ENCODE results near the gene STK11IP. TPM values are rescaled to one million over a fixed set of nuclear protein-coding genes. Genes with fewer than 3 reads are reported as not detected.

STK11IP gene
- total RNA-seq, 2 experiments from 2014 or later: 26.4 to 27.5 TPM

DNA sequence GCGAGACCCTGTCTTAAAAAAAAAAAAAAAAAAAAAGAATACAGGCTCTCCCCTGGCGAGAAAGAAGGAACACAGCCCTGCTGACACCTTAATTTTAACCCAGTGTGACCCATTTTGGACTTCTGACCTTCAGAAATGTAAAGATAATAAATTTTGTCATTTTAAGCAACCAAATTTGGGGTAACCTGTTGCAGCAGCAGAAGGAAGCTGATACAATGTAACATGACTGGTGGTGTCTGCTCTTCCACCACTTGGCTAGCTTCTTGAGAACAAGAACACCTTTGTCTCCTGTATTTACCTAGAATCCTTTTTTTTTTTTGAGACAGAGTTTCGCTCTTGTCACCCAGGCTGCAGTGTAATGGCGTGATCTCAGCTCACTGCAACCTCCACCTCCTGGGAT lies 6.6 kb upstream of the STK11IP start:
- ATAC-seq: no peak

DNA sequence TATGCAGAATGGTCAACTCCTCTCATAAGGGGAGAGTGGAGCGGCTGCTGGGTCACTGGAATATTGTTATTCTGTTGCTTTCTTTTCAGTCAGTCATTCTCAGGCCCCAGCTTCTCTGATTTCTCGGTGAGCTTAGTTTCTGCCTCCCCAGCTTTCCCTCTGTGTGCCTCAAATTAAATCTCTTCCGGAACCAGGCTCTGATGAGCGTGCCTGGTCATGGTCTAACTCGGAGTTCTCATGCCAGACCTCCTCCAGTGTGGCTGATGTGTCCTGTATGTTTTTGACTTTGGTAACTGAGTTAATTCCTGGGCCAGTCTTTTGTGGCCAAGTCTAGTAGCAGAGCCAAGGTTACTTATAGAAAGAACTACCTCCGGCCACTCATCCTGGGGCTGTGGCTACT lies 4.9 kb upstream of the STK11IP start:
- Mint-ChIP-seq H3K36me3 (ENCODE audit: low read depth) (no peaks in the 10 kb centered on the region), H3K27me3 (no peaks in the 10 kb centered on the region), H3K27ac (no peak overlapping the region), H3K9me3 (no peaks in the 10 kb centered on the region), H3K4me1 (ENCODE audit: low read depth) (peaks cover 12% of the 10 kb centered on the region), H3K4me3 (no peak overlapping the region)
- no peak for ATAC-seq
- DNase-seq: no peak
- intact Hi-C loops (cut with micrococcal nuclease): no loop called here
- POLR2A ChIA-PET: no interaction called here
- CTCF ChIA-PET: interaction anchor here (1.1 to 2.0 kb wide), 3 partner anchors 33 to 50 kb away, joined by 3 to 8 read pairs (median 4); no protein-coding TSS in a partner anchor
- TF ChIP-seq, protein P1, sequence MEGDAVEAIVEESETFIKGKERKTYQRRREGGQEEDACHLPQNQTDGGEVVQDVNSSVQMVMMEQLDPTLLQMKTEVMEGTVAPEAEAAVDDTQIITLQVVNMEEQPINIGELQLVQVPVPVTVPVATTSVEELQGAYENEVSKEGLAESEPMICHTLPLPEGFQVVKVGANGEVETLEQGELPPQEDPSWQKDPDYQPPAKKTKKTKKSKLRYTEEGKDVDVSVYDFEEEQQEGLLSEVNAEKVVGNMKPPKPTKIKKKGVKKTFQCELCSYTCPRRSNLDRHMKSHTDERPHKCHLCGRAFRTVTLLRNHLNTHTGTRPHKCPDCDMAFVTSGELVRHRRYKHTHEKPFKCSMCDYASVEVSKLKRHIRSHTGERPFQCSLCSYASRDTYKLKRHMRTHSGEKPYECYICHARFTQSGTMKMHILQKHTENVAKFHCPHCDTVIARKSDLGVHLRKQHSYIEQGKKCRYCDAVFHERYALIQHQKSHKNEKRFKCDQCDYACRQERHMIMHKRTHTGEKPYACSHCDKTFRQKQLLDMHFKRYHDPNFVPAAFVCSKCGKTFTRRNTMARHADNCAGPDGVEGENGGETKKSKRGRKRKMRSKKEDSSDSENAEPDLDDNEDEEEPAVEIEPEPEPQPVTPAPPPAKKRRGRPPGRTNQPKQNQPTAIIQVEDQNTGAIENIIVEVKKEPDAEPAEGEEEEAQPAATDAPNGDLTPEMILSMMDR (IDR thresholded peaks at IDR 0.05): no peak

More for the DNA sequence above, 6.6 kb upstream of the STK11IP start:
- Mint-ChIP-seq H3K4me1 (ENCODE audit: low read depth) (peaks cover 7% of the 10 kb centered on the region), H3K9me3 (no peaks in the 10 kb centered on the region), H3K27me3 (peaks cover 2% of the 10 kb centered on the region), H3K4me3 (no peak overlapping the region), H3K36me3 (ENCODE audit: low read depth) (no peaks in the 10 kb centered on the region), H3K27ac (no peak overlapping the region)
- no peak for DNase-seq
- ChIA-PET POLR2A (no interaction called here), CTCF (interaction anchor here (0.8 to 2.0 kb wide), 4 partner anchors 11 to 52 kb away, joined by 3 to 8 read pairs (median 4); no protein-coding TSS in a partner anchor)
- TF ChIP-seq, protein P1 (IDR thresholded peaks at IDR 0.05): no peak
- intact Hi-C loops (cut with micrococcal nuclease): no loop called here

DNA sequence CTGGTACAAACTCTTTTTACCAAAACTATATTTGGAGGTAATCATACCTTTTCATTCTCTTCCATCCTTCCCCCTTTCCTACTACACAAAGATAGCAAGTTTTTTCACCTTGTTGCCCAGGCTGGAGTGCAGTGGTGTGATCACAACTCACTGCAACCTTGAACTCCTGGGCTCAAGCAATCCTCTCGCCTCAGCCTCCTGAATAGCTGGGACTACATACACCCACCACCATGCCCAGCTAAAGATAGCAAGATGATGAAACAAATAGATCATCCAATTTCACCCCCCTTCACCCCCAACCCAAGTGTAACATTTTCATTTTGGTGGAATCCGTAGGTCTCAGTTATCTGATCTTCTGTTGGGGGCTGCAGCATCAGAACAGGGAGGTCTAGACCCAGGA lies 4.5 kb upstream of the STK11IP start:
- TF ChIP-seq, protein P1 (IDR thresholded peaks at IDR 0.05): no peak
- no peaks in the 10 kb centered on the region for H3K36me3 Mint-ChIP-seq (ENCODE audit: low read depth)
- CTCF ChIA-PET: interaction anchor here (2.0 kb wide), 1 partner anchor 33 kb away, joined by 8 read pairs; no protein-coding TSS in a partner anchor

DNA sequence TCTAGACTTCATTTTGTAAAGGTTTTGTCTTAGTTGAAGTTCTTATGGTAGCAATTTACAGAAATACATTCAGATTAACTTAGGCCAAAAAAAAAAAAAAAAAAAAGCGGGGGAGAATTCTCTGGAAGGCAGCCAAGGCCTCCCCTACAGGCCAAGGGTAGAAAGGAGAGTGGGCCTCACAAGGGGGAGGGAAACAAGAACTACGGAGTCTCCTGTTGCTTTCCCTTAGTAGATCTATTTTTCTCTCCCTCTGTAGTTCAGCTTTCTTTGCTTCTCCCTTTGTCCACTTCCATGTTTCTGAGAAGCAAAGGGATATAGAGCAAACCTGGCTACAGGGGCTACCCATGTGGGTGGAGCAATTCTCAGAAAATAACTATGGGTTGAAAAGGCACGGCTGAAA lies 2.4 kb upstream of the STK11IP start:
- intact Hi-C loops (cut with micrococcal nuclease): loop anchor here (5.0 kb wide), 1 partner anchor 53 kb away; the partner anchor contains the start of genes CHPF and TMEM198
- peaks cover 22% of the 10 kb centered on the region for H3K4me1 Mint-ChIP-seq (ENCODE audit: low read depth)
- POLR2A ChIA-PET: no interaction called here
- no peaks in the 10 kb centered on the region for H3K9me3 Mint-ChIP-seq
- TF ChIP-seq, protein P1 (IDR thresholded peaks at IDR 0.05): no peak
- H3K27me3 Mint-ChIP-seq: no peaks in the 10 kb centered on the region
- H3K27ac Mint-ChIP-seq: no peak overlapping the region
- H3K4me3 Mint-ChIP-seq: no peak overlapping the region
- DNase-seq: no peak
- H3K36me3 Mint-ChIP-seq (ENCODE audit: low read depth): no peaks in the 10 kb centered on the region
- no peak for ATAC-seq
- CTCF ChIA-PET: interaction anchor here (1.3 to 3.2 kb wide), 5 partner anchors 11 to 94 kb away, joined by 4 to 20 read pairs (median 7); no protein-coding TSS in a partner anchor

More for the DNA sequence above, 4.5 kb upstream of the STK11IP start:
- no peak overlapping the region for H3K4me3 Mint-ChIP-seq
- H3K9me3 Mint-ChIP-seq: no peaks in the 10 kb centered on the region
- intact Hi-C loops (cut with micrococcal nuclease): no loop called here
- H3K4me1 Mint-ChIP-seq (ENCODE audit: low read depth): peaks cover 12% of the 10 kb centered on the region
- ATAC-seq: no peak
- POLR2A ChIA-PET: no interaction called here
- no peak for DNase-seq
- no peak overlapping the region for H3K27ac Mint-ChIP-seq
- H3K27me3 Mint-ChIP-seq: no peaks in the 10 kb centered on the region

DNA sequence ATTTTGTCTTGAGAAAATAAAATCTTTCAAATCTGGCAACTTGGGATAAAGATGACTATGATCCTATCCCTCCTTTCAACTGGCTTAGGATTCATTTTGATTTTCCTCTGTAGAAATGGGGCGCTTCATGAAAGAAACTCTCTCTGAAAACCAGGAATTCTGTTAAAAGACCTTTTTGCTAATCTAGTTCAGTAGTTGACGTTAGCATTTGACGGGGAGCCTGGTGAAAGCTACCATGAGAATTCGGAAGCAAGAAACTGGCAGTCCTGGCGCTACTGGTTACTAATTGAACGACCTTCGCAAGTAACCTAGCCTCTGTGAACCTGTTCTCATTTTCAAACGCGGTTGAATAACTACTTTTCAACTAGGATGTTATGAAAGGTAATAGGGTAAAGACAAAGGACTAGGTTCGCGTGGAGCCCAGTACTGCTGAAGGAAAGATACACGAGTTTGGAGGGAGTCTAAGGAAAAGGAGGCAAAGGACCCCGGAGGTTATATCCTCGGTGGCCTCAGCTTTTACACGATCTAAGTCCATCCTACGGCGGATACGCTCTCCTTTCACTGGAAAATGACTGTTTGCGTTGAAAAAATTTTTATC lies 604 bp upstream of the STK11IP start:
- DNase-seq (no peak), ATAC-seq (no peak)
- TF ChIP-seq, protein P1 (IDR thresholded peaks at IDR 0.05): no peak
- intact Hi-C loops (cut with micrococcal nuclease): loop anchor here (5.0 kb wide), 1 partner anchor 55 kb away; the partner anchor contains the start of genes CHPF and TMEM198
- Mint-ChIP-seq H3K27me3 (no peaks in the 10 kb centered on the region), H3K36me3 (ENCODE audit: low read depth) (peaks cover 4% of the 10 kb centered on the region), H3K9me3 (no peaks in the 10 kb centered on the region), H3K27ac (peak overlapping the region; percentile 98), H3K4me3 (peak overlapping the region; percentile 95), H3K4me1 (ENCODE audit: low read depth) (peaks cover 22% of the 10 kb centered on the region)
- ChIA-PET POLR2A (interaction anchor here (1.2 to 1.4 kb wide), 3 partner anchors 54 to 144 kb away, joined by 3 to 4 read pairs (median 4); no protein-coding TSS in a partner anchor), CTCF (interaction anchor here (0.8 to 3.2 kb wide), 12 partner anchors 37 to 195 kb away, joined by 3 to 20 read pairs (median 4); partner anchors contain the start of gene CHPF)

Measured in activated CD8-positive, alpha-beta T cell treated with anti-CD3 and anti-CD28 coated beads for 36 hours (primary cell).